ENCODE measurements around the gene SMIM43. TPM values are rescaled to one million over a fixed set of nuclear protein-coding genes. Genes with fewer than 3 reads are reported as not detected.

Gene SMIM43
- total RNA-seq, 2 donors from 2014 or later = not detected

GRCh38 chr4:121726642-121727268, 38.2 kb downstream of the SMIM43 start:
- H3K27ac Mint-ChIP-seq = no peak overlapping the region
- H3K9me3 Mint-ChIP-seq = no peaks in the 10 kb centered on the region
- DNase-seq (ENCODE audit: low spot score in 2 of 2) (peak in 1 of 2 donors; percentile 9), ATAC-seq (peak; percentile 78 to 86)
- no peaks in the 10 kb centered on the region for H3K36me3 Mint-ChIP-seq

DNA sequence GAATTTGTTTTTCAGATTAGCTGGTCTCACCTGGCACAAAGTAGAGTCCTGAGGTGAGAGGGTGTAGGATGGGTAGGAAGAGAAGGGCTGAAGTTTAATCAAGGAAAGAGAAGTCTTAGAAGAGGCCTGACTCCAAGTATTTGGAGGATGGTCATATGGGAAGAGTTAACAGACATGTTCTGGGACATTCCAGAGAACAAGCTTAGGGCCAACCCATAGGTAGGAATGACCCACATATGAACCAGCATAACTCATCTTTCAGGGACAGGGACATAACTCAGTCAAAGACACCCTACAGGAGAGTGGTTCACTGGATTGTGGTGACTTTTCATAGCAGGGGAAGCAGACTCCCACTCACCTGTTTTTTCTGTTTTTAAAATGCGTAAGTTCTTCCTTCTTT, 40.3 kb downstream of the SMIM43 start:
- H3K36me3 Mint-ChIP-seq = no peaks in the 10 kb centered on the region
- no peak for ATAC-seq
- no peak for DNase-seq (ENCODE audit: low spot score in 2 of 2)
- no peak overlapping the region for H3K27ac Mint-ChIP-seq
- H3K9me3 Mint-ChIP-seq = no peaks in the 10 kb centered on the region

DNA sequence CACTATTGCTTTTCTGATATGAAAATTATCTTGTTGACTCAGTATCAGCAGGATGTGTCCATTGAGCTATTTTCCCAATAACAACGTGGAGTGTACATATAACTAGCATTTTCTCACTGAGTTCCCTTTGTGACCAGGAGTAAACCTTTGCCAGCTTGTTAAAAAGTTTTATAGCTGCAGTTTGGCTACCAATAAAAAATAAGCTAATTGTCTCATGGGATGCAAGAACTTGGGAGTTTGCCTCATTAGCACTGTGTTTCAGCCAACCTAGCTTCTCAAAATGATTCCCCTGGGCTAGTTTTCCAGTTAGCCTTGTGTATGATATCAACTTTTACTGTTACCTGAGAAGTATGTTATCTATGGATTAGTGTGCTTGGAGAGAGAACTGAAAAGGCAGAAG, 43.3 kb downstream of the SMIM43 start:
- no peak for ATAC-seq
- H3K9me3 Mint-ChIP-seq = no peaks in the 10 kb centered on the region
- no peak overlapping the region for H3K27ac Mint-ChIP-seq
- no peak for DNase-seq (ENCODE audit: low spot score in 2 of 2)
- no peaks in the 10 kb centered on the region for H3K36me3 Mint-ChIP-seq

DNA sequence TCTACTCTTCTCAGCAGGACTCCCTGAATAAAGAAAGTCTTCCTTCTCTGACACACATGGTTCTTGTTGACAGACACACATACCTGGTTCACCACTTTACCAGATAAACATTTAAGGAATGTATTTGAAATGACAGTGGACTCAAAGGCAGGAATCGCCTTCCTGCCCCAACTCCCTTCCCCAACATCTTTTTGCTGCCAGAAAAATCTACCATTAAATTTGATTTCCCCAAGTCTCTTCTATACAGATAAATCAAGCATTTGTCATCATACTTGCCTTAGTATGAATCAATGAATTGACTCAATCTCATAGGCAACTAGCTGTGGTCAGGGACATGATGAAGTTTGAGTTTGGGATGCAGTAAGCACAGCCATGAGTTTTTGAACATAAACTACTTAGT, 44.9 kb downstream of the SMIM43 start:
- no peak overlapping the region for H3K27ac Mint-ChIP-seq

GRCh38 chr4:121717680-121718237, 47.2 kb downstream of the SMIM43 start:
- ATAC-seq = no peak
- Mint-ChIP-seq H3K27ac (no peak overlapping the region), H3K9me3 (no peaks in the 10 kb centered on the region), H3K36me3 (no peaks in the 10 kb centered on the region)
- DNase-seq (ENCODE audit: low spot score in 2 of 2) = no peak

More for the DNA sequence above, 44.9 kb downstream of the SMIM43 start:
- Mint-ChIP-seq H3K9me3 (no peaks in the 10 kb centered on the region), H3K36me3 (no peaks in the 10 kb centered on the region)
- DNase-seq (ENCODE audit: low spot score in 2 of 2) (no peak), ATAC-seq (no peak)

DNA sequence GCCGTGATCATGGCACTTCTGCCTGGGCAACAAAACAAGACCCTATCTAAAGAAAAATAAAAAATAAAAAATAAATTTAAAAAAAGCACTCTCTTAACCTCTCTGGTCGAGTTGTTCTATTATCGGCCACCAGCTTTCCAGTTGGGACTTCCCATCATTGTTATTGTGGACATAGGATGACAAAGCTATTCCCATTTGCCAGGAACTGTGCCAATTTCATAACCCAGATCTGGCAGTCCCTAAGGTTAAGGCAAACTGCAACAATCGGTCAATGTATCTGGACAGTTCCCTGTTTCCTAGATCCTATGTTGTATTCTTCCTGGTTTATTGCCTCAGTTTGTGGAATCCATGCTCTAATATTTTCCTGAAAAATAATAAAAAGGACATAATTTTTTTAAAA, 50.4 kb downstream of the SMIM43 start:
- Mint-ChIP-seq H3K36me3 (no peaks in the 10 kb centered on the region), H3K9me3 (no peaks in the 10 kb centered on the region), H3K27ac (no peak overlapping the region)
- no peak for ATAC-seq
- DNase-seq (ENCODE audit: low spot score in 2 of 2) = no peak

DNA sequence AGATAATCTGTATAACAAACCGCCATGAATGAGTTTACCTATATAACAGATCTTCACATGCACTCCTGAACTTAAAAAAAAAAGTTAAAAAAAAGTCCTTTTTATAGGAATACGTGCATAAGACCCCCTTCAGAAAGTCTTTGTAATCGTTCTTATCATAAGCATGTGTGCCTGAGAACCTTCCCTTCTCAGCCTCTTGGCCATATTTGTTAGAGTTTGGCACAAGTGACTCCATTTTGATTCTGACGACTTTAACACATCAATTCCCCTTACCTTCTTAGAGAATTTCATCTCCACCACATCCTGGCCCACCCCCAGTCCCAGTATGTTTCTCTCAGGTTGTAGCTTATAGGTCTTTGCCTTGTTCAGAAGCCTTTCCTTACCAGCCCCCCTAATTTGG, 52.2 kb downstream of the SMIM43 start:
- ATAC-seq = no peak

DNA sequence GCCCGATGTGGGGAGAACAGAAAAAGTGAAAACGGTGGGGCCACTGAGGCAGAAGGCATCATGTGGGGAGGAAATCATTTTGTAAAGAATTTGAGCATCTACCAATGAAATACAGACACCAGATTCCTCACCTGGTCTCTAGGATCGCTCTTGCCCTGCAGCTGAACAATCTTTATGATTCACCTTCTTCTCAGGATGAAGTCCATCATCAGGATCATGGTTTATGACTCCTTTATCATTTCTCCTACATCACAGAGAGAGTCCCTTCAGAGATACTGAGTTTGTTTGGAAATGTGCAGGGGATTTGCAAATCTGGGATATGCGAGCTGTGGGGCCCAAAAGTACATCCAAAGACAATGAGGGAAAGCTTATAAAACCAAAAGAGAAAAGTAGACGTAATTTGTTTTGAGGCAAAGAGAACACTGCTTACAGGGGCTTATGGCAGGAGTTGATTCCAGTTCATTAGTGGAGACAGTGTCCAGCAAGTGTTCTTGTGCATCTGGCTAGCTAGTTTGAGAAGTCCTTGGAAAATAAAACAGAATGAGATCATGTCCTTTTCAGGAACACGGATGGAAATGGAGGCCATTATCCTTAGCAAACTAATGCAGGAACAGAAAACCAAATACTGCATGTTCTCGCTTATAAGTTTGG, 52.8 kb downstream of the SMIM43 start:
- ATAC-seq (peak in 1 of 2 donors; percentile 6), DNase-seq (ENCODE audit: low spot score in 2 of 2) (no peak)
- Mint-ChIP-seq H3K36me3 (no peaks in the 10 kb centered on the region), H3K27ac (peak overlapping the region in 1 of 2 donors; percentile 1), H3K9me3 (no peaks in the 10 kb centered on the region)

More for the DNA sequence above, 52.2 kb downstream of the SMIM43 start:
- Mint-ChIP-seq H3K36me3 (no peaks in the 10 kb centered on the region), H3K9me3 (no peaks in the 10 kb centered on the region), H3K27ac (no peak overlapping the region)
- DNase-seq (ENCODE audit: low spot score in 2 of 2) = no peak

DNA sequence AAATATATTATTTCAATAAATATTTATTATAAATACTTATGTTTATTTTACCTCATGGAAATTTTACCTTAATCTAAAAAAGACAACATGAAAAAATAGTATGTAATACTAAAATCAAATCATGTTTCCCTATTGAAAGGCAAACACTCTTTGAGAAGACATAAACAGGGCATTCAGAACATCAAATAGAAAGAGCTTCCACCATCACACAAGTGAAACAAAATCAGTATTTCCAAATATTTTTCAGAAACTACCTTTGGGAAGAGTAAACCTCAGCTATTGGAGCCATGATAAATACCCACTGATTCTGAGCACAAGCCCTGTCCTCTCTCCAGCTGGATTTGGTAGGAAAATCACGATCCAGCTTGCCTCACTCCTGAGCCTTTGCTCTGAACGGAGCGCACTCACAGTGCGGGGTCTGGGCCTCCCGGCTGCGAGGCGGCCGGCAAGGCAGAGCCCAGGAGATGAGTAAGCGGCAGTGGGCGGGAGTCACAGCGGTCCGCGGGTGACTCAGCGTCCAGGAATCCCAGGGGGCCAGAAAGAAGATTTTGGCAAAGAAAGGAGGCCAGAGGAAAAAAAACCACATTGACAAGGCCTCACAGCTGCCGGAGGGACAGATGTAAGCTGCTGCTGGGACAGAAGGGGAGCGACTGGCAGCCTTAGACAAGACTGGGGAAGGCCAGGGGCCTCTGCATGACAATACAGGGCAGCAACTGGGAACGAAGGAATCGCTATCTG, 53.5 kb downstream of the SMIM43 start:
- H3K36me3 Mint-ChIP-seq = no peaks in the 10 kb centered on the region
- peak; percentile 37 to 80 for ATAC-seq
- no peaks in the 10 kb centered on the region for H3K9me3 Mint-ChIP-seq
- peak overlapping the region in 1 of 2 donors; percentile 1 for H3K27ac Mint-ChIP-seq
- peak; percentile 37 to 72 for DNase-seq (ENCODE audit: low spot score in 2 of 2)

GRCh38 chr4:121709766-121710405, 55.1 kb downstream of the SMIM43 start:
- DNase-seq (ENCODE audit: low spot score in 2 of 2) (no peak), ATAC-seq (peak in 1 of 2 donors; percentile 16)
- H3K27ac Mint-ChIP-seq = no peak overlapping the region
- H3K9me3 Mint-ChIP-seq = no peaks in the 10 kb centered on the region
- no peaks in the 10 kb centered on the region for H3K36me3 Mint-ChIP-seq

Other genes with a start within 250 kb of the SMIM43 start
- 100 to 1,000 TPM in 1 of 2 donors, 10 to 100 TPM in 1; 82.9 to 161 TPM for gene ANXA5, start 68.2 kb downstream of the SMIM43 start, total RNA-seq
- 10 to 100 TPM; 66.3 to 75.4 TPM for gene EXOSC9, start 36.2 kb upstream of the SMIM43 start, total RNA-seq
- 100 to 1,000 TPM; 105 to 125 TPM for gene CCNA2, start 58.7 kb upstream of the SMIM43 start, total RNA-seq
- gene BBS7, start 105.3 kb upstream of the SMIM43 start, total RNA-seq = 10 to 100 TPM; 13.9 to 17.6 TPM
- gene TRPC3, start 186.9 kb upstream of the SMIM43 start, total RNA-seq = 1 to 10 TPM; 2.0 to 2.3 TPM

Data from activated naive CD4-positive, alpha-beta T cell treated with anti-CD3 and anti-CD28 coated beads, Interleukin-2, amount 50 U/mL, for 72 hours (primary cell).